OCI-LY7 (cell line): ENCODE results near the gene AGT. TPM values are rescaled to one million over a fixed set of nuclear protein-coding genes. Genes with fewer than 3 reads are reported as not detected.
A peak's percentile ranks its signal among the peaks of the same experiment; 100 is the strongest.

ENCODE experiments used
- BruUV-seq: library from RNA; stranded (reverse); fragments of 400-500 nt; replicated peaks from 2 replicates; lab custom pipeline; 2021; lab: Mats Ljungman, UMichigan
- CTCF ChIA-PET: fragments of 300-600 bp; sonication (Branson Sonifier 250); formaldehyde crosslinking; loops from one replicate; lab custom pipeline; 2022; ENCODE audit warnings: antibody characterized with exemption; ENCODE audit not compliant: unreplicated experiment; lab: Charles Lee
- POLR2A ChIA-PET: fragments of 300-600 bp; sonication (Branson Sonifier 250); formaldehyde crosslinking; loops from one replicate; lab custom pipeline; 2022; ENCODE audit warnings: antibody characterized with exemption; lab: Charles Lee
- DNase-seq: peaks from one replicate; pipeline ENCODE4 v3.0.0-alpha.2; 2015; ENCODE audit warnings: low spot score
- H2AFZ ChIP-seq: fragments of 200-600 bp; sonication (generic), shearing (Covaris generic); 2 replicates; pipeline ENCODE4 v1.6.1; 2014; ENCODE audit warnings: mild to moderate bottlenecking, antibody characterized with exemption, low read length, moderate library complexity
- H3K27ac ChIP-seq: fragments of 200-600 bp; sonication (generic); 2 replicates; pipeline ENCODE4 v1.5.1; 2014; ENCODE audit warnings: mixed run types, low read depth, mild to moderate bottlenecking, moderate library complexity, low read length, inconsistent platforms; ENCODE audit not compliant: poor library complexity, severe bottlenecking
- H3K36me3 ChIP-seq: fragments of 200-600 bp; sonication (generic); 2 replicates; pipeline ENCODE4 v1.6.1; 2014; ENCODE audit warnings: mild to moderate bottlenecking, antibody characterized with exemption, low read length, moderate library complexity, mixed read lengths; ENCODE audit not compliant: insufficient read depth
- H3K4me1 ChIP-seq: fragments of 200-600 bp; sonication (generic); 2 replicates; pipeline ENCODE4 v1.5.1; 2014; ENCODE audit warnings: mild to moderate bottlenecking, low read length; ENCODE audit not compliant: insufficient read depth, poor library complexity, severe bottlenecking
- H3K4me2 ChIP-seq: fragments of 200-600 bp; sonication (generic); 2 replicates; pipeline ENCODE4 v1.6.1; 2014; ENCODE audit warnings: mild to moderate bottlenecking, low read length
- H3K4me3 ChIP-seq: fragments of 200-600 bp; sonication (generic); 2 replicates; pipeline ENCODE4 v1.5.1; 2014; ENCODE audit warnings: mild to moderate bottlenecking, low read depth, low read length; ENCODE audit not compliant: poor library complexity, severe bottlenecking
- H3K79me2 ChIP-seq: fragments of 200-600 bp; sonication (generic); 2 replicates; pipeline ENCODE4 v1.6.1; 2016; ENCODE audit warnings: low read depth, mild to moderate bottlenecking, low read length, moderate library complexity, mixed read lengths; ENCODE audit not compliant: insufficient read depth
- H3K9me2 ChIP-seq: fragments of 200-600 bp; sonication (generic); 2 replicates; pipeline ENCODE4 v1.6.1; 2016; ENCODE audit warnings: mild to moderate bottlenecking, low read length, mixed read lengths; ENCODE audit not compliant: insufficient read depth
- H3K9me3 ChIP-seq: fragments of 200-600 bp; sonication (generic); 2 replicates; pipeline ENCODE4 v1.6.1; 2014; ENCODE audit warnings: mild to moderate bottlenecking, mixed run types, low read length, mixed read lengths
- H4K20me1 ChIP-seq: fragments of 200-600 bp; sonication (generic); 2 replicates; pipeline ENCODE4 v1.6.1; 2014; ENCODE audit warnings: mild to moderate bottlenecking, antibody characterized with exemption, low read length, moderate library complexity, mixed read lengths; ENCODE audit not compliant: insufficient read depth
- CTCF ChIP-seq: fragments of 200-600 bp; sonication (generic); conservative IDR thresholded peaks from 2 replicates; pipeline ENCODE4 v1.5.1; 2014; ENCODE audit warnings: mild to moderate bottlenecking, antibody characterized with exemption, low read length, moderate library complexity, mixed read lengths
- EZH2phosphoT487 ChIP-seq: fragments of 200-600 bp; sonication (generic); IDR thresholded peaks from 2 replicates; pipeline ENCODE4 v1.6.1; 2018; ENCODE audit warnings: low read depth, borderline replicate concordance, mild to moderate bottlenecking, mixed run types, antibody characterized with exemption, low read length, moderate library complexity, mixed read lengths
- intact Hi-C: fragments of 100-400 bp; cut with micrococcal nuclease; formaldehyde crosslinking; loops from one replicate; pipeline ENCODE4 v1.10.0; 2022; ENCODE audit not compliant: unreplicated experiment
- total RNA-seq, 2 experiments: library from RNA; depleted of rRNA in 1 of 2; stranded (reverse); fragments of >200 nt in 1 of 2; shearing (Covaris generic) in 1 of 2; gene quantifications; 2 replicates each; pipeline ENCODE4 v1.2.3, GENCODE V29; 2014 to 2022

The AGT gene
- total RNA-seq, 2 experiments from 2014 or later = not detected

- Histone ChIP-seq H3K4me1 (peaks cover 14% of the 10 kb centered on the region), H3K36me3 (no peaks in the 10 kb centered on the region), H3K9me3 (no peaks in the 10 kb centered on the region), H3K4me3 (no peak overlapping the region), H3K79me2 (no peaks in the 10 kb centered on the region), H2AFZ (peak overlapping the region; percentile 66; the same call in 1 of the 2 replicates), H3K9me2 (no peaks in the 10 kb centered on the region), H4K20me1 (no peaks in the 10 kb centered on the region), H3K27ac (no peak overlapping the region), H3K4me2 (peak overlapping the region; percentile 39; the same call in 1 of the 2 replicates)
- no TSS peak for BruUV-seq
- POLR2A ChIA-PET = interaction anchor here (0.6 kb wide), 2 partner anchors 88 to 419 kb away, joined by 3 to 4 read pairs; no protein-coding TSS in a partner anchor
- CTCF ChIA-PET = no interaction called here
- intact Hi-C loops = no loop called here
- DNase-seq = no peak
- no peak for TF ChIP-seq CTCF
- TF ChIP-seq EZH2phosphoT487 = no peak
Observed at GRCh38 chr1:230747890-230748800, 34.2 kb upstream of the AGT start.

- intact Hi-C loops = no loop called here
- TF ChIP-seq CTCF = no peak
- TF ChIP-seq EZH2phosphoT487 = no peak
- Histone ChIP-seq H3K36me3 (no peaks in the 10 kb centered on the region), H3K79me2 (no peaks in the 10 kb centered on the region), H3K4me2 (no peak within 1 kb of the TSS), H3K4me3 (no peak within 1 kb of the TSS), H3K27ac (no peak within 1 kb of the TSS), H2AFZ (no peak within 1 kb of the TSS), H3K9me2 (no peaks in the 10 kb centered on the region), H3K9me3 (no peaks in the 10 kb centered on the region), H4K20me1 (no peaks in the 10 kb centered on the region), H3K4me1 (peaks cover 14% of the 10 kb centered on the region)
- CTCF ChIA-PET = no interaction called here
- POLR2A ChIA-PET = no interaction called here
- no TSS peak for BruUV-seq
- no peak for DNase-seq
Observed at GRCh38 chr1:230747127-230747730, 33.3 kb upstream of the AGT start, which contains the start of gene CAPN9. CAPN9 (plus strand) TSS chr1:230747388; CDS start chr1:230747497, 109 bp downstream.
